Measurements from ENCODE around the gene AMER1. TPM values are rescaled to one million over a fixed set of nuclear protein-coding genes. Genes with fewer than 3 reads are reported as not detected.
"Not testable (repeated sequence)": the region's sequence is repeated elsewhere in the genome, so short reads cannot be mapped to it uniquely, and the experiment has no call there.

AMER1 gene
- total RNA-seq: 2.2 and 2.5 TPM in 2 replicates

DNA sequence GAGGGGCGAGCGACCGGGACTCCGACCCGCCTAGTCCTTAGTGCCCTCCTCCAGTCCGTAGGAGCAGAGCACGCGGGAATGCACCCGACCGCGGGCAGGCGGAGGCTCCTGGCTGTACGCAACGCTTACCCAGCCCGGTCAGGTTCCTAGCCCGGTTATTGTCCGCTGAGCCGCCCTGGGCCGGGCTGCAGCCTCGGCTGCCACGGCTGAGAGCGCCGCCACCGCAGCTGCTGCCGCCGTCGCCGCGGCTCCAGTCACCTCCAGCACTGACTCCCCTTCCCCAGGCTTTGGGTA lies at the start of gene AMER1:
TSS of gene AMER1 (minus strand) at position 268 of the 294 bp plus-strand sequence. CDS start 12,422 bp downstream, outside the sequence.
- no peak for DNase-seq

DNA sequence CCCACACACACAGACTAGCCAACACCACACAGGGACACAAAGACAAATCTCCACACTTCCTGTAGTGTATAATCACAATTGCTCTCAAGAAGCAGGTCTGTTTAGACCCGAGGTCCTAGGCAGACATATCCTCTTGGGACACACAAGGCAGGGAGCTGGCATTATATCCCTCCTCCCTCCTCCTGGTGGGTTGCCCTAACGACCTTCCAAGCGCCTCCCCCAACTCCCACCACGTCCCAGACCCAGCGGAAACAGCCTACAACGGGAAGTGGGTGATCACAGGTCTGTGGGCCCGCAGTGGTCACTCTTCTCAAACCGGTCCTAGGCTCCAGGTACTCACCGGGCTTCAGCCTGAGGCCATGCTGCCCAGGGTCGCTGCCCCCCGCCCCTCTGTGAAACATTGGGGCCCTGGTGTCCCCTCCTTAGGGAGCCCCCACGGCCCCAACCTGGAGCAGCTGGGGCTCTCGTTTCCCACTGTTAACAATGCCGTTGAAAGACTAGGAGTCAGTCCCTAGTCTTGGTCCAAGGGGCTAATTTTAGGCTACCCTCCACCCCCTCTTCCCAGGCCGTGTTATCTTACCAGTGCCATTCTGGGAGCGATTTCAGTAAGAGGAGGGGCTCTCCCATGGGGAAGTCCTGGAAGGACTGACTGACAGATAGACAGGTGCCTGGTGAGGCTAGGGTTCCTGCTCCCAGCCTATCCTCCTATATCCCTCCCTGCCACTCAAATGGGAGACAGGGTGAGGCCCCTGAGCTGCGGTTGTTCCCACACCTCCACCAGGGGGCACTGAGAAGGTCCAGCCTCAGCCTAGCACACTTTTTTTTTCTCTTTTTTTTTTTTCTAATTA lies 24.8 kb upstream of the AMER1 start, which contains the start of gene ASB12:
TSS of gene ASB12 (minus strand) at position 485 of the 848 bp plus-strand sequence. CDS start 4,957 bp downstream, outside the sequence.
- DNase-seq: no peak

DNA sequence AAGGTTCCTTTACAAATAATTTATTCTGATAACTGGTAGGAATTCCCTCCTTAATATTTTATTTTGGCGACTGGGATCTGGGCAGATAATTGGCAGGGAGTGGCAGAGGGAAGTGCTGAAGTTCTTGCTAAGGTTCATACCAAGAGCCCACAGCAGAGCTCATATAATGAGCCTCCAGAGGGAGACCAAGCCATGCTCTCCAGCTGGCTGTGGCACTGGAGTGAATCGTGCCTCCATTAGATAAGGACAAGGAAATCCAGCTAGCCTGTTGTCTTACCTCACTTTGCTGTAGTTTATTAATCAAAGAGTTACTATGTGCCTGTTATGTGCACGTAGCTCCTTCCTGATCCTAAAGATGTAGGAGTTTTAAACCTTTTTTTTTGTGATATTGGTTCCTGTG lies 23.6 kb upstream of the AMER1 start:
- no peak for DNase-seq

DNA sequence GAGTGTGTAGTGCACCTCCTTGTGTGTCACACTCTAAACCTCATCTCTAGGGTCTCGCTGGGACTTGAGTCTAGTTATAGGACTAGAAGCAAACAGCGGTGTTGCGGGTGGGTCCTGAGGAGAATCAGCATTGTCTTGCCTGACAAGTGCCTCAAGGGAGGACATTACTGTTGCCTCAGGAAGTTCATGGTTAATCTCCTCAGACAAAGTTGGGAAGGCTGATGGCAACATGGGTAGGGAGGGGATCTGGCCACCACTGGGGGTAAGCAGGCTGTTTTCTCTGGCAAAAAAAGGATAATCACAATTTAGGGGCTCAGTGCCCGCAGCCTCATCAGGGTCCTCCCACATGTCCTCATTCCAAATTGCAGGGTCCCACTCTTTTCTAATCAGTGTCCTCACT lies 12.5 kb upstream of the AMER1 start:
- DNase-seq: no peak

DNA sequence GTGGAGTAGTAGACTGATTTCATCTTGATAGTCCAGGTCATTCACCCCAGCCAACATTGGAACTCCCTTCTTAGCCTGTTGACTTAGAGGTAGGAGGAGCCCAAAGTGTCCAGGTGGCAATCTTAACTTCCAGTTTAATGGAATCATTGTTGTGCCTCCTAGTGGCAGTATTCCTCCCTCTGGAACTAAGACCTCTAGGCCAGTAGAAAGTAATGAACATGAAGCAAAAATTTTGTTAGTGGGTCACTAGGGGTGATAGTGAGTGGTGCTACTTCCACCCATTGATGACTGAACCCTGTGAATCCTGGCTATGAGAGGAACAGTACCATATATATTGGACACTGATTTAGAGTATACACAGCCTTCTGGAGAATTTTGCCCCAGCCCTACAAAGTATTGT lies 8.5 kb upstream of the AMER1 start:
- not testable (repeated sequence) for DNase-seq

DNA sequence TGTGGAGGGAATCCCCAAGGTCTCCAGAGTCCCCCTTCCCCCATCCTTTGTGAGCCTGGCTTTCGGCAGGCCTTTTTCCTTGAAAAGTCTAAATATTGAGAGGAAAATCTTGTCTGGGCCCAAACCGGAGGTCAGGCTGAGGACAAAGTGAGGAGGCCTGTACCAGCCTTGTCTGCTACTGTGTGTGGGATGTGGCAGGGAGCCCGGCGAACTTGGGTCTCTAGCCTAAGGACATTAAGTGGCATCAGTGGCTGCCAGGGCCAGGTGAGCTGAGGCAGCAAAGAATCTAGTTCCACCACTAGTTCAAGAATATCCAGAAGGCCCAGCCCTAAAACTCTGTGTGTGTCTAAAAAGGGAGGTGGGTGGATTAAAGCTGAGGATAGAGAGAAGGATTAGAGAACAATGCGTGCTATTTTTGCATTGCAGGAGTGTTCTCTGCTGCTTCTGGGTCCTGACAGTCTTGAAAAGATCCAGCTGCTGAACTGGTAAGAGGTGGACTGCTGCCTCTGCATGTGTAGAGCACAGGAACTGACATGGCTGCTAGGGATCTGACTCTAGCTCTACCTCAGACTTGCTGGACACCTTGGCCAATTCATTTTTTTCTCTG lies 1.2 kb upstream of the AMER1 start:
- no peak for DNase-seq

DNA sequence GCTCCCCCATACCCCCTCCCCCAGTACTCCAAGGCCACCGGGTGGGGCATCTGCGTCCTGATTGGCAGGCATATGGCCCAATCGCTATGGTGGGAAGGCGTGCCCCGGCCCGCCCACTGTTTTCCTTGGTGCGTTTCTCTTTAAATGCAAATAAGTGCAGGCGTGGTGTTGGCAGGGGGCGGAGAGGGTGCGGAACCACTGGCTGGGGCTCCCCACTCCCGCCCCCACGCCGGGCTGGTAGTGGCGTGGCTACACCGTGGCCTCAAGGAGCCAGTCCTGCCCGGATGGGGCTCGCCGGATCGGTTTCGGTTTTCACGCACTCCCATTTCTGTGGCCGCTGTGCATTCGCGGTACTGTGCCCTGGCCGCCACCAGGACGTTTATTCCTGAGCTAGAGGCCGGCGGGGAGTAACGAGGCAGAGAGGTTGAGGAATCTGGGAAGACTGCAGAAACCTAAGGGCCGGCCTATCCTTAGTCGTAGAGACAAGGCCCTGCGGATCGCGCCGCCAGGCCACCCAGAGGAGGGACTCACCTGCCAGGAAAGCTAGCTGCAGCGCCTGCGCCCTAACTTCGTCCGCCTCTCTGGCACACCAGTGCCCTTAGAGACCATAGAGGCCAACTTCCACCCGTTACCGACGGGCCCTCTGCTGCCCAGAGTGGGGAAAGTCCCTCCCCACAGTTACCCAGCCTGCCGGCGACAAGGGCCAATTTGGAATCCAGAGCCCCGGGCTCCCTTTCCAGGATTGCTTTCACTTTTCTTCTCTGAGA lies 410 bp upstream of the AMER1 start:
- peak; percentile 90 for DNase-seq

DNA sequence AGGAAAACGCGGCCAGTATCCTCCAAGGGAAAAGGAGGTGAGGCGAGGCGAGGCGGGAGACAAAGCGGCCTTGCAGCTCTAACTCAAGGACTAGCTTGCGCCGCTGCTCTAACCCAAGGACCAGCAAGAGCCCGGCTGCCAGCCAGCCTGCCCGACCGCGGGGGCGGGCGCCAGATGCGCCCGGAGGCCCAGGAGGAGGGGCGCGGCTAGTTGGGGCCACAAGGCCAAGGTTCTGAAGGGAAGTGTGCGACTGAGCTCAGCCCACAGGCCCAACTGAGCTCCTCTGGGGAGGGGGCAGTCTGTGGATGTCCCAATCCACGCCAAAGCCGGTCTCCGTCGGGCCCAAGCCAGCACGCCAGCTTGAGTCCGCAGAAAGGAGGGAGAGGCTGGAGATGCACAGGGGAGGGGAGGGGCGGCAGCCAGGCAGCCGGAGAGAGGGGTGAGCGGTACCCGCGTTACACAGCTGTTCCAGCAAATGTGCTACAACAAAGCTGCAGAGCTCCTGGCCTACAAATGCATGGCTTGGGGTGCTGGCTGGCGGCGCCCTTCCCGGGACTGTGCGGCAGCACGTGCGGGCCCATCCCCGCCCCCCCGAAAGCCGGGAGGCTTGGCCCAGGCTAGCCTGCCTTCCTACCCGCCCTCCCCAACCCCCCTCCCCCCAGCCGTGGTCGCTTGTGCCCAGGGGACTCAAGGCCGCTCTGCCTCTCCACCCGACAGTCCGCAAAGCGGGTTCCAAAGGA lies 637 bp downstream of the AMER1 start:
- DNase-seq: peak; percentile 20

DNA sequence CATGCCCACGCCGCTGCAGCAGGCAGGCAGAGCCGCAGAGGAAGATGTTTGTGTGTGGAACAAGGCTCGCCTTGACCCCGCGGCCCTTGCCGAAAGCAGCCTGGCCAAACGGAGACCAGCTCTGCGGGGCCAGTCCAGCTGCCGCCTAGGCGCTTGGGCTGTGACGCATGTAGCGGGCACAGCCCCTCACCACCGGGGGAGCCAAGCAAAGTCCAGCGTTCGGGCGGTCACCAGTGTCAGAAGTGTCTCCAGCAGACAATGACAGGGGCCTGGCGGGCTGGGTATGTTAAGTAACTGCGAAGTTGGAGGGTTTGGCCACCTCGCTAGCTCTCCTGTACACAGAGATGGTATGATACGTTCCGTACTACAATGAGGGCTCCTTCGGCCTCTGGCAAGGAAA lies 1.3 kb downstream of the AMER1 start:
- peak; percentile 2 for DNase-seq

DNA sequence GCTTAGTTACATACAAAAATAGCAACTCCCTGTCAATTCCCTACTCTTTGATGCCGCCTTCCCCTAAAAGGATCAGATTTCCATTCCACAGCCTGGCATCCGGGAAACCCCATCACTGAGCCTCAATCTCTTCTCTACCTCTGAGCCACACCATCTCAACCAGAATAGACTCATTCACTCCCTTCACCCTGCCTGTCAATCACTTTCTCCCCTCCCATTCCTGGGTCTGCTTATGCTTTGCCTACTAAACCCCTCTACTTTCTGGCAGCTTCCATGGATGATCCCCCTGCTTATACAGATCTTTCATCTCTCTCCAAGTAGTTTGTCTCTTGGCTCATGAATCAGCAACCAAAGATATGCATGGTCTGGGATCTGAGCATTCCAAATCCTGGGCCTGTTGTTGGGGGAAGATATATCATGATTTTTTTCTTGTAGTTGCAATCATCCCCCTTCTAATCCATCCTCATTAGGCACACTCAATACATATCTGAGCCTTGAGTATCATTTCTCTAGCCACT lies 2.6 kb downstream of the AMER1 start:
- no peak for DNase-seq

DNA sequence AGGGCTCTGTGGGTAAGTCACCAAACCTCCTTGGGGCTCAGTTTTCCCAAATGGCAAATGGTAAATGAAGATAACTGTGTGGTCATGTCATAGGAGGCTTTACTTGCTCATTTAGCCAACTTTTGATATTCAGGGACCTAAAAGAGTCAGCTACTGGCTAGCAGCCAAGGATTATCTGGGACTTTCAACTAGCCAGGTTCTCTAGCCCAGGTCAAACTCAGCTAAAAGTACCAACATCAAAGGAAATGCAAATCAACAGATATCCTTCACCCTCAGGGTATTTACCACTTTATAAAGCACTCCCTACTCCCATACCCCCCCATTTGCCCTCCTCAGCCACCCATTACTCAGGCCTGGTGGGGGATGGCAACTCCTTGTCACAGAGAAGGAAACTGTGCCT lies 7.5 kb downstream of the AMER1 start:
- no peak for DNase-seq

DNA sequence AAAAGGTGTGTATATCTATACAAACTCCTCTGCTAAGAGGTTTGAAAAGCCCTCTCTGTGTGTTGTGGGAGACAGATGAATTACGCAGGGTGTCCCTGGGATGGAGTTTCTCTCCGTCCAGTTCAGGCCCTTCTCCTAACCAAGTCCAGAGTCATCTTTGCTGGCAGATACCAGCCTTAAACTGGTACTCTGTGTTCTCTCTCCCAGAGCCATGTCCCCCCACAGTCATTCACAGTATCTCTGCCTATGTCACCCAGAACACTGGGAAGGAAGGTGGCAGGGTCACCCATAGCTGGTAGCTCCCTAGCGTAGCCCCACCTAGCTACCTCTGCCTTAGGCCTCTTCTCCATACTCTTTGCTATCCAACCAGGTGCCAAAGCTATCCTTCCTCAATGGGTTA lies 8.9 kb downstream of the AMER1 start:
- DNase-seq: no peak

DNA sequence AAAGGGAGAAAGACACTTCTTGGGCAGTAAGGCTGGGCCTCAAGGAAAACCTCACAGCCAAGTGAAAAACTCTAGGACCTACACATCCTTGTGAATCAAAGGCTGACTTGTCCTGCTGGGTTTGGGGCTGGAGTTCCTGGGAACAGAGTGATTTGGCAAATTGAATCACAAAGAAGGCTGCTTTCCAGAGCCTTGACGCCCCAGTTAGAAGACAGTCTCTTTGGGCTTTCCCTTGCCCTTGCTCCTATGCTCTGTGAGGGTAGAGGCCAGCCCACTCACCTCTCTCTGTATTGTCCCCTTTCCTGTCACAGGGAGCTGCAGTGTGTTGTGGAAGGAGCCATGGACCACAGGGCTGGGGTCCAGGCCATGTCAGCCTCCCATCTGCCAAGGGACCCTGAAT lies 9.6 kb downstream of the AMER1 start:
- no peak for DNase-seq

DNA sequence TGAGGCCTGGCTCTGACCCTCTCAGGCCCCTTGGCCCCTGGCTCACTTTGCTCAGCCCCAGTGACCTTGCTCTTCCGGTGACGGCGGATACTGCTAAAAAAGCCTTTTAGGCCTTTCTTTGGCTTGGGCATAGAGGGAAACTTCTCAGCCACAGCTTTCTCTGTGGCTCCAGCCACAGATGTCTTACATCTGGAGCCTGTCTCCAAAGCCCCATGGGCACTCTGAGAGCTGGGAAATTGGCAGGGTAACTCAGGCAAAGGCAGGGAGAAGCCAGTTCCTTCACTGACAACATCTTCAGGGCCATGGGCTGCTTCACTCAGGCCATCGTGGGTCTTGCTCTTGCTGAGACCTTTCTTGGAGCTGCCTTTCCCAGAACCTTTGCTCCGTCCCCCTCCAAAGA lies 12.8 kb downstream of the AMER1 start:
- no peak for DNase-seq

DNA sequence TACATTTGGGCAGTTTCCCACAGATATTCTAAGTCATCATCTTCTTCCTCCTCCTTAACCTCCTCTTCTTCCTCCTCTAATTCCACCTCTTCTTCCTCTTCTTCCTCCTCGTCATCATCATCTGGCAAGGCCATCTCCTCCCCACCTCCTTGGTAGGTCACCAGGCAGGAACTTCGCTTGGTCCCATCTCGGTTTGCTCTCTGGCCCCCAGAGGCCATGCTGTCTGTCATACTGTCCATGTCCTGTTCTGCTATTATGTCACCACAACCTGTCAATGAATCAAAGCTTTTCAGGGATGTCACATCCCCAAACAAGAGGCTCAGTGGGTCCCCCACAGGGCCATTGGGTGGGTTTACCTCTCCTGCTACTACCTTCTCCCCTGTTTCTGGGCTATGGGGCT lies 13.5 kb downstream of the AMER1 start:
- no peak for DNase-seq

DNA sequence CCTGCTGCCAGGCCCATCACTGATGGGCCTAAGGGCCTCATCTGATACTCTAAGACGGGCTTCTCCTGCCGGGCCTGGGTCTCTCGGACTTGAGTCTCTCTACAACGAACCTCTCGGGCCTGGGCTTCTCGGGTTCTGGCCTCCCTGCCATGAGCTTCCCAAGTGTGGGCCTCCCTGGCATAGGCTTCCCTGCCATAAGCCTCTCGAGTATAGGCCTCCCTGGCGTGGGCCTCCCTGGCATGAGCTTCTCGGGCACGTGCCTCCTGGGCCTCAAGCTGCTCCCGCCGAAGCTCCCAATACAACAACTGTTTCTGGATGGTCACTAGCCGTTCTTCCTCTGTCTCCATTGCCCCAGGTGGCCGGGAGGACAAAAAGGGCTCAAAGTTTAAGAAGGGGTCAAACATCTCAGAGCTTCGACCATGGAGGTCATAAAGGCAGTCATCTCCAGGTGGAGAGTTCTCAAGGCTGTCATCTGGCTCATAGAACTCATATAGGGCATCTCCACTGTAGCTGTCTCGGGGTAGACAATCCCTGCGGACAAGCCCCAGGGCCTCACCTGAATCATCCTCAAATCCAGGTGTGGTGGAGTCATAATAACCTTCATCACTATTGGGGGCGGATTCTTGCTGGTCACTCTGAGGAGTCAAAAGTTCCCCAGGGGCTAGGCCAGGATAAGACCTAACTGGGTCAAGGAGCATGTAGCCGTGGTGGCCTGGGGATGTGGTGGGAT lies 14.1 kb downstream of the AMER1 start:
- no peak for DNase-seq

DNA sequence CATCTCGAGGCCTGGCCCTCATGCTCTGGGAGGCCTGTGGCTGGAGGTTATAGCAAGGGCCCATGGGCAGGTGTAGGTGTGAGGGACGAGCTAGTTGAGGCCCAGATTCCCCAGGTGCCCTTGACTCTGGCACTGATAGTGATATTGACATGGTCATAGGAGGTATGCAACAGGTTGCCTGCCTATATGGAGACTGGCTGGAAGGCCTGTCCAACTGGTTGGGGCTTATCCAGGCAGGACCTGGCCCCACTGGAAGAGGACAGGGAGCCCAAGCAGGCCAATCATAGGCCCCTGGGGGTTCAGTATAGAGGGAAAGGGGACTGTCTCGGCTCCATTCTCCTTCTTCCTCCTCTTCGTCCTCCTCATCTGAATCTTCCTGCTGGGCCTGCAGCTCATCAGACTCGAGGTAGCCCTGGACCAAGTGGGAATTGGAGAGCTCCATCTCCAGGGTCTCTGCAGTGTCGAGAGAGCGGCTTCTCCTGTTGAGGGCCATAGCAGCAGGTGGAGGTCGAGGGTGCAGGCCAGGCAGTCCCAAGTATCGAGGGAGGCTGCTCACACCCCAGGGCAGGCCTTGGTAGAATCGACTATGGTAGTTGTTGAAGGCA lies 15.3 kb downstream of the AMER1 start:
- DNase-seq: no peak

DNA sequence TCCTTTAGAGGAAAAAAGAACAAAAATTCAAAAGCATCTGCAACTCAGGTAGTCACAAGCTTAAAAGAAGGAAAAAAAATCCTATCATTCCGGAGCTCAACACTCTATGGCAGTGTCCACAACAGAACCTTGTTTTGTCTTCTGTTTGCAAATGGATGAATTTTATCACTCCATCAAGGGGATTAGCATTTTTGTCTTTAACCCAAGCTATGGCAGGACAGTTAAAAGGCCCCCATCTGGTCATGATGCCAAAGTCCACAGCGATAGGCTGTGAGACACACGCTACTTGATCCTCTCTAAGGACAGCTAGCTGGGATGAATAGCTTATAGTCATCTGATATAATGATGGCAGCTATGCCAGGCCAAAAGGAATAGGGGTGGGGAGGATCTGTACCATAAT lies 16.6 kb downstream of the AMER1 start:
- no peak for DNase-seq

DNA sequence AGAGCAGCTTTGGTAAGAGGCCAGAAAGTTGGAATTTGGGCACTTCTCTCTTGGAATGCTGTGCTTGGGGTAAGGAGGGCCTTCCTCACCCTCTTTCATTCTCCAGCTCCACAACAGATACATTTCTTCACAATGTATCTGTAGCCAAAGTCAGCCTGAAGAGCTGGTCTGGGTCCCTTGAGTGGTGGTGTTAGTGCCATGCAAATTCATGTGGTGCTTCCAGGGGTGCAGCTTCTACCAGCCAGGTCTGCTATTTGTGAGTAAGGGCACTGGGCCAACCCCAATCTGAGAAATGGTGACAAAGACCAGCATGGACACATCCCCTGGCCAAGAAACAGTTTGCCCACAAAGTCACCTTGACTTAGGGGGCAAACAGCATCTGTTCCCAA lies 17.8 kb downstream of the AMER1 start:
- DNase-seq: no peak

DNA sequence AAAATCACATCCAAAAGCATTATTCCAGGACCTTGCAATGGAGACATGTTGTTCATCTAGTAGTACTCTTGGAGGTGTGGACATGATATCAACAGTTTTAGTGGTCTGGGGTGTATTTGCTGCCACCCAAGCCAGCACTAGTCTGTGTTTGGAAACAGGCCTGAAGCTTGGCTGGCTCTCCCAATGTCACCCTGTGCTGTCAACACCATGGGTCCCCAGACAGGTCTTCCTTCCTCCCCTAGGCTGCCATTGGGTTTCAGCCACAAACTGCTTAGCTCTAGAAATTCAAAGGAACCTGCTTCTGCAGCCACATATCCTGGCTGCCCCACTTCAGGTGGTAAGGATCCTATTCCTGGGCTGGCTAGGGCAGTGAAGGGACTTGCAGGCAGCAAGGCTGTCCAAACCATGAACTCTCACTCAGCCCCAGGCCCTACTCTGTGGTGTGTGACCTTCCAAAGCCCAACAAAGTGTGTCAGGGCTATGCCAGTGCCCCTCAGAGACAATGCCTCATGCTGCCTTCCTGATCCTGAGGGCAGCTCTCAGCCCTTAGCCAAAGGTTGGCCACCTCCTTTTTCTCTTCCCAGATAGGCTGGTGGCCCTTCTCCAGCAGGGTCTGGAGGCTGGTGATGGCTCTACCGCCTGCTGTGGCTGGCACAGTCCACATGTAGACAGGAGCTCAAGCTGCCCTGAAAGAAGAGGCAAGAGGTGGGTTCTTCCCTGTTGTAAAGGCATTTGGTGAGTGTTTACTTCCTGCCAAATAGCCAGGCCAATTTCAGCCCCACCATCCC lies 18.3 kb downstream of the AMER1 start:
- no peak for DNase-seq

DNA sequence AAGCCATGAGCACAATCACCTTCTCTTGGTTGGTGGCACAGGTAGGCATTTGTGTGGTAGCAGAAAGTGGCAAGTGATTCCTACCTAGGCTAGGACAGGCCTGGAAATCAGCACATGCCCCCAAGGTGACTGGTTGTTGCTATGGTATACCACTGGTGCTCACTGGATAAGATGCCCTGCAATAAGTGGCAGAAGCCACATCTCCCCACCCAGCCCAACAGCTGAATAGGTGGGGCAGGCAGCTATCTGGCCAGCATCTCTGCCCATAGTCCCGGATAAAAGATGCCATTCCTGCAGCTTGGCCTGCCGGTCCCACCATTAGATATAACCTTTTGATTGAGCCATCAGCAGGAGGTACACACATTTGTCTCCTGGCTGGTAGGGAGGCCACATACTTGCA lies 21.1 kb downstream of the AMER1 start:
- DNase-seq: no peak

Data from dermis blood vessel endothelial cell (primary cell).